ENCODE data around the gene USP12.
"Not testable (repeated sequence)": the region's sequence is repeated elsewhere in the genome, so short reads cannot be mapped to it uniquely, and the experiment has no call there.

Gene USP12

GRCh38 chr13:27076421-27076820 lies 95.2 kb downstream of the USP12 start:
- DNase-seq (ENCODE audit: low read depth): peak; percentile 35

- no peak for DNase-seq (ENCODE audit: low read depth)
Observed at GRCh38 chr13:27073186-27073585, 98.4 kb downstream of the USP12 start.

- not testable (repeated sequence) for DNase-seq (ENCODE audit: low read depth)
Observed at GRCh38 chr13:27066123-27066522, 105.5 kb downstream of the USP12 start.

- DNase-seq (ENCODE audit: low read depth): no peak
Observed at GRCh38 chr13:27065582-27065981, 106.0 kb downstream of the USP12 start.

GRCh38 chr13:27064252-27064995 lies 107.2 kb downstream of the USP12 start:
- no peak for DNase-seq (ENCODE audit: low read depth)

GRCh38 chr13:27057817-27058216 lies 113.8 kb downstream of the USP12 start:
- no peak for DNase-seq (ENCODE audit: low read depth)

- no peak for DNase-seq (ENCODE audit: low read depth)
Observed at GRCh38 chr13:27055526-27055925, 116.1 kb downstream of the USP12 start.

- no peak for DNase-seq (ENCODE audit: low read depth)
Observed at GRCh38 chr13:27054760-27055159, 116.9 kb downstream of the USP12 start.

- peak; percentile 78 for DNase-seq (ENCODE audit: low read depth)
Observed at GRCh38 chr13:27053902-27054595, 117.6 kb downstream of the USP12 start.

GRCh38 chr13:27053210-27053884 lies 118.3 kb downstream of the USP12 start:
- peak; percentile 24 for DNase-seq (ENCODE audit: low read depth)

GRCh38 chr13:27052551-27053208 lies 118.9 kb downstream of the USP12 start:
- no peak for DNase-seq (ENCODE audit: low read depth)

GRCh38 chr13:27047081-27047480 lies 124.5 kb downstream of the USP12 start:
- no peak for DNase-seq (ENCODE audit: low read depth)

- no peak for DNase-seq (ENCODE audit: low read depth)
Observed at GRCh38 chr13:27044837-27045570, 126.6 kb downstream of the USP12 start.

- peak; percentile 91 for DNase-seq (ENCODE audit: low read depth)
Observed at GRCh38 chr13:27043013-27043412, 128.6 kb downstream of the USP12 start.

GRCh38 chr13:27041341-27041740 lies 130.3 kb downstream of the USP12 start:
- no peak for DNase-seq (ENCODE audit: low read depth)

- no peak for DNase-seq (ENCODE audit: low read depth)
Observed at GRCh38 chr13:27040826-27041108, 130.8 kb downstream of the USP12 start.

- no peak for DNase-seq (ENCODE audit: low read depth)
Observed at GRCh38 chr13:27039171-27039701, 132.4 kb downstream of the USP12 start.

GRCh38 chr13:27038323-27038722 lies 133.3 kb downstream of the USP12 start:
- peak; percentile 59 for DNase-seq (ENCODE audit: low read depth)

GRCh38 chr13:27037571-27037970 lies 134.0 kb downstream of the USP12 start:
- no peak for DNase-seq (ENCODE audit: low read depth)

GRCh38 chr13:27037171-27037570 lies 134.4 kb downstream of the USP12 start:
- no peak for DNase-seq (ENCODE audit: low read depth)

- DNase-seq (ENCODE audit: low read depth): peak; percentile 16
Observed at GRCh38 chr13:27036236-27036981, 135.2 kb downstream of the USP12 start.

All from amniotic epithelial cell (primary cell).